Measurements from ENCODE around the gene SUCNR1.
A peak's percentile ranks its signal among the peaks of the same experiment; 100 is the strongest.
"Not testable (repeated sequence)": the region's sequence is repeated elsewhere in the genome, so short reads cannot be mapped to it uniquely, and the experiment has no call there.

The SUCNR1 gene

GRCh38 chr3:151880416-151880690 lies 6.9 kb downstream of the SUCNR1 start:
- H3K4me3 ChIP-seq (ENCODE audit: low read depth, low read length): no peak overlapping the region

GRCh38 chr3:151881137-151881536 lies 7.7 kb downstream of the SUCNR1 start:
- TF ChIP-seq CTCF (conservative IDR thresholded peaks at IDR 0.05; ENCODE audit: low read depth, low read length): no peak
- H3K4me3 ChIP-seq (ENCODE audit: low read depth, low read length): no peak overlapping the region

More at GRCh38 chr3:151880416-151880690, 6.9 kb downstream of the SUCNR1 start:
- TF ChIP-seq CTCF (conservative IDR thresholded peaks at IDR 0.05; ENCODE audit: low read depth, low read length): no peak
- DNase-seq (ENCODE audit: low read depth): no peak

GRCh38 chr3:151885397-151885796 lies 12.0 kb downstream of the SUCNR1 start:
- DNase-seq (ENCODE audit: low read depth); H3K4me3 ChIP-seq (ENCODE audit: low read depth, low read length): not testable (repeated sequence)

More at GRCh38 chr3:151881137-151881536, 7.7 kb downstream of the SUCNR1 start:
- no peak for DNase-seq (ENCODE audit: low read depth)

GRCh38 chr3:151887450-151888211 lies 14.2 kb downstream of the SUCNR1 start:
- not testable (repeated sequence) for H3K4me3 ChIP-seq (ENCODE audit: low read depth, low read length); DNase-seq (ENCODE audit: low read depth)

GRCh38 chr3:151890721-151891141 lies 17.3 kb downstream of the SUCNR1 start:
- no peak overlapping the region for H3K4me3 ChIP-seq (ENCODE audit: low read depth, low read length)
- peak; percentile 65 for DNase-seq (ENCODE audit: low read depth)
- TF ChIP-seq CTCF (conservative IDR thresholded peaks at IDR 0.05; ENCODE audit: low read depth, low read length): no peak

GRCh38 chr3:151891721-151892120 lies 18.3 kb downstream of the SUCNR1 start:
- no peak for DNase-seq (ENCODE audit: low read depth)
- H3K4me3 ChIP-seq (ENCODE audit: low read depth, low read length): no peak overlapping the region
- no peak for TF ChIP-seq CTCF (conservative IDR thresholded peaks at IDR 0.05; ENCODE audit: low read depth, low read length)

- H3K4me3 ChIP-seq (ENCODE audit: low read depth, low read length): no peak overlapping the region
- TF ChIP-seq CTCF (conservative IDR thresholded peaks at IDR 0.05; ENCODE audit: low read depth, low read length): no peak
- no peak for DNase-seq (ENCODE audit: low read depth)
Observed at GRCh38 chr3:151894219-151894618, 20.8 kb downstream of the SUCNR1 start.

GRCh38 chr3:151895478-151896241 lies 22.2 kb downstream of the SUCNR1 start:
- no peak for DNase-seq (ENCODE audit: low read depth)
- no peak overlapping the region for H3K4me3 ChIP-seq (ENCODE audit: low read depth, low read length)
- TF ChIP-seq CTCF (conservative IDR thresholded peaks at IDR 0.05; ENCODE audit: low read depth, low read length): no peak

Measured in choroid plexus epithelial cell (primary cell).